Neural progenitor cell (in vitro differentiated cells): Measurements from ENCODE around the gene PRRC1. TPM values are rescaled to one million over a fixed set of nuclear protein-coding genes. Genes with fewer than 3 reads are reported as not detected.

Experiments
- DNase-seq: peaks from one replicate; pipeline ENCODE4 v3.0.0-alpha.2; 2016; ENCODE audit warnings: low spot score
- H2AFZ ChIP-seq: fragments of 200-600 bp; sonication (generic); replicated peaks from 2 replicates; pipeline ENCODE4 v1.6.1; 2016; ENCODE audit warnings: antibody characterized with exemption
- H3F3A ChIP-seq: fragments of 200-600 bp; sonication (generic); 2 replicates; pipeline ENCODE4 v1.6.1; 2016; ENCODE audit warnings: antibody characterized with exemption, low read depth
- H3K27ac ChIP-seq: fragments of 200-600 bp; sonication (generic); 2 replicates; pipeline ENCODE4 v1.5.1; 2016; ENCODE audit warnings: mild to moderate bottlenecking
- H3K27me3 ChIP-seq: fragments of 200-600 bp; sonication (generic); 2 replicates; pipeline ENCODE4 v1.6.1; 2016; ENCODE audit warnings: mild to moderate bottlenecking, moderate library complexity
- H3K36me3 ChIP-seq: fragments of 200-600 bp; sonication (generic); 2 replicates; pipeline ENCODE4 v1.5.1; 2016
- H3K4me1 ChIP-seq: fragments of 200-600 bp; sonication (generic); 2 replicates; pipeline ENCODE4 v1.6.1; 2016; ENCODE audit warnings: mixed run types
- H3K4me2 ChIP-seq: fragments of 200-600 bp; sonication (generic); 2 replicates; pipeline ENCODE4 v1.6.1; 2016
- H3K4me3 ChIP-seq: fragments of 200-600 bp; sonication (generic); 2 replicates; pipeline ENCODE4 v1.5.1; 2016
- H3K79me2 ChIP-seq: fragments of 200-600 bp; sonication (generic); 2 replicates; pipeline ENCODE4 v1.6.1; 2016; ENCODE audit warnings: low read depth
- H3K9ac ChIP-seq: fragments of 200-600 bp; sonication (generic); 2 replicates; pipeline ENCODE4 v1.6.1; 2016
- H3K9me3 ChIP-seq: fragments of 200-600 bp; sonication (generic); 2 replicates; pipeline ENCODE4 v1.5.1; 2016; ENCODE audit warnings: low read depth
- H4K20me1 ChIP-seq: fragments of 200-600 bp; sonication (generic); 2 replicates; pipeline ENCODE4 v1.6.1; 2016; ENCODE audit warnings: low read depth
- H3K27ac Mint-ChIP-seq: 3 replicates; pipeline ENCODE4 v1.8.0; 2021; ENCODE audit warnings: mixed read lengths
- H3K27me3 Mint-ChIP-seq: 2 replicates; pipeline ENCODE4 v1.8.0; 2022; ENCODE audit warnings: low read depth, mild to moderate bottlenecking, inconsistent platforms, moderate library complexity, mixed read lengths; ENCODE audit not compliant: insufficient read depth
- H3K36me3 Mint-ChIP-seq: 3 replicates; pipeline ENCODE4 v1.8.0; 2021; ENCODE audit warnings: mixed read lengths
- H3K4me1 Mint-ChIP-seq: 3 replicates; pipeline ENCODE4 v1.8.0; 2021; ENCODE audit warnings: mixed read lengths
- H3K4me3 Mint-ChIP-seq: 3 replicates; pipeline ENCODE4 v1.8.0; 2021; ENCODE audit warnings: mild to moderate bottlenecking, moderate library complexity, mixed read lengths
- H3K9me3 Mint-ChIP-seq: 3 replicates; pipeline ENCODE4 v1.8.0; 2020; ENCODE audit warnings: mixed read lengths
- EZH2 ChIP-seq: fragments of 200-600 bp; sonication (generic); IDR thresholded peaks from 2 replicates; pipeline ENCODE4 v1.6.1; 2017; ENCODE audit warnings: antibody characterized with exemption, mild to moderate bottlenecking, moderate library complexity
- EZH2phosphoT487 ChIP-seq: fragments of 200-600 bp; sonication (generic); IDR thresholded peaks from 2 replicates; pipeline ENCODE4 v1.6.1; 2017; ENCODE audit warnings: antibody characterized with exemption
- total RNA-seq: library from RNA; depleted of rRNA; stranded (reverse); fragments of >200 nt; gene quantifications from 2 replicates; pipeline ENCODE4 v1.2.3, GENCODE V29; 2015; ENCODE audit warnings: low replicate concordance
- TF ChIP-seq, protein P1 (sequence below): fragments of 200-600 bp; sonication (generic); IDR thresholded peaks from 2 replicates; pipeline ENCODE4 v1.5.1; 2017; ENCODE audit warnings: antibody characterized with exemption, mild to moderate bottlenecking

Gene PRRC1
- total RNA-seq, 1 donor from 2014 or later: 58.9 TPM

DNA sequence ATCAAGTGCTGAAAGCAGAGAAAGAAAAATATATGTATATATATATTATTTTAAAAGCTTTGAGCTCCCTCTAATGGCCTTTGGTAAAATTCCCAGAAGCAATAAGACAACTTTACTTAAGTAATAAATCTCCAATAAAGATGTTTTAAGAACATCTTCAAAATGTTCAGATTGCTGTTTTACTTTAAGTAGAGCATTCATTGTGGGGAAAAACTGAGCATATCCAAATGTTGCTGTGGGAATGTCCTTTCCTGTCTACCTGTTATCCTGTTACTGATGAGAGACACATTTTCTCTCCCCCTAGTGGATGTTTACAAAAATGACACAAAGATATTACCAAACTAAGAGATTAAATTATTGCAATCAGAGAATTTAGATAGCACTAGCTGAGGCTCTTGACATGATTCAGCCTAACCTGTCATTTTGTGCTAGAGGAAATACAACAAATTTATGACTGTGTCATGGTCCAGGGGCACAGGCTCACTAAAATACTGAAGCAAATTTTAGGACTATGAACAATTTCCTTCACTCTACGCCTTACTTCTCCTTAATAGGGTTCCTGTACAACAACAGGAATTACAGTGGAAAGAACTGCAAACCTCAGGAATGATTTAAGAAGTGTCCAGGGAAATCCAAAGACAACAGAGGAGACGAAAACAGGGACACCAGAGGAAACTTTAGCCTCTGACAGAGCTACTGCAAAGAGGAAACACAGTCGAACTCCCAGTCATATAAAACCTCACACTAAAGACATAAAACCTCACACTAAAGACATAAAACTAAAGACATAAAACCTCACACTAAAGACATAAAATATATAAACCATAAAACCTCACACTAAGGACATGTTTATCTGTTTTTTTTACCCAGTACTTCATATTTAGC, 24.3 kb upstream of the PRRC1 start:
- Histone ChIP-seq H3F3A (no peaks in the 10 kb centered on the region), H3K9ac (no peak overlapping the region), H3K4me3 (no peak overlapping the region), H3K79me2 (no peaks in the 10 kb centered on the region), H2AFZ (no peak overlapping the region), H3K9me3 (peaks cover 7% of the 10 kb centered on the region), H3K4me1 (no peaks in the 10 kb centered on the region), H3K27me3 (no peaks in the 10 kb centered on the region), H3K4me2 (no peak overlapping the region), H3K27ac (no peak overlapping the region), H4K20me1 (no peaks in the 10 kb centered on the region), H3K36me3 (no peaks in the 10 kb centered on the region)
- no peak overlapping the region for H3K4me3 Mint-ChIP-seq
- H3K27me3 Mint-ChIP-seq: peaks cover 2% of the 10 kb centered on the region
- DNase-seq: peak; percentile 38
- peaks cover 9% of the 10 kb centered on the region for H3K4me1 Mint-ChIP-seq
- H3K36me3 Mint-ChIP-seq: peaks cover 2% of the 10 kb centered on the region
- TF ChIP-seq, protein P1, sequence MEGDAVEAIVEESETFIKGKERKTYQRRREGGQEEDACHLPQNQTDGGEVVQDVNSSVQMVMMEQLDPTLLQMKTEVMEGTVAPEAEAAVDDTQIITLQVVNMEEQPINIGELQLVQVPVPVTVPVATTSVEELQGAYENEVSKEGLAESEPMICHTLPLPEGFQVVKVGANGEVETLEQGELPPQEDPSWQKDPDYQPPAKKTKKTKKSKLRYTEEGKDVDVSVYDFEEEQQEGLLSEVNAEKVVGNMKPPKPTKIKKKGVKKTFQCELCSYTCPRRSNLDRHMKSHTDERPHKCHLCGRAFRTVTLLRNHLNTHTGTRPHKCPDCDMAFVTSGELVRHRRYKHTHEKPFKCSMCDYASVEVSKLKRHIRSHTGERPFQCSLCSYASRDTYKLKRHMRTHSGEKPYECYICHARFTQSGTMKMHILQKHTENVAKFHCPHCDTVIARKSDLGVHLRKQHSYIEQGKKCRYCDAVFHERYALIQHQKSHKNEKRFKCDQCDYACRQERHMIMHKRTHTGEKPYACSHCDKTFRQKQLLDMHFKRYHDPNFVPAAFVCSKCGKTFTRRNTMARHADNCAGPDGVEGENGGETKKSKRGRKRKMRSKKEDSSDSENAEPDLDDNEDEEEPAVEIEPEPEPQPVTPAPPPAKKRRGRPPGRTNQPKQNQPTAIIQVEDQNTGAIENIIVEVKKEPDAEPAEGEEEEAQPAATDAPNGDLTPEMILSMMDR: peak; percentile 90
- TF ChIP-seq EZH2: no peak
- no peak for TF ChIP-seq EZH2phosphoT487
- no peak overlapping the region for H3K27ac Mint-ChIP-seq
- H3K9me3 Mint-ChIP-seq: peaks cover 11% of the 10 kb centered on the region

DNA sequence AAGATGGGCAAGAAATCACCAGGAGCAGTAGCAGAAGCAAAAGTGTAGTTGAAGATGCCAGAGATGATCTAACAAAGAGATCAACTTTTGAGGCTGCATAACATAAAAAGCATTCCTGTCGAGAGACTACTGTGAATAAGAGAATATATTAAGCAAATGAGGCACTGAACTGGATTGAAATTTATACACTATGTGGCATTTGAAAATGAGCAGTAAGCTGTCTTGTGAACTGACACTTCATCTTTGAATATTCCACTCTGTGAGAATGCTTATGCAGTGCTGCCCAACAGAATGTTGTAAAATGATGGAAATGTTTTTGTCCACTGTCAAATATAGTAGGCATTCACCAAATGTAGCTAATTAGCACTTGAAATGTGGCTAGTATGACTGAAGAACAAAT, 18.9 kb upstream of the PRRC1 start:
- H3K9me3 ChIP-seq: no peaks in the 10 kb centered on the region
- H4K20me1 ChIP-seq: no peaks in the 10 kb centered on the region
- Mint-ChIP-seq H3K4me1 (peaks cover 3% of the 10 kb centered on the region), H3K4me3 (no peak overlapping the region), H3K36me3 (no peaks in the 10 kb centered on the region), H3K9me3 (no peaks in the 10 kb centered on the region), H3K27me3 (peaks cover 3% of the 10 kb centered on the region), H3K27ac (no peak overlapping the region)
- peak overlapping the region; percentile 36 for H2AFZ ChIP-seq
- H3K9ac ChIP-seq: no peak overlapping the region
- H3K4me1 ChIP-seq: no peaks in the 10 kb centered on the region
- no peak overlapping the region for H3K27ac ChIP-seq
- no peaks in the 10 kb centered on the region for H3F3A ChIP-seq
- H3K4me2 ChIP-seq: no peak overlapping the region
- no peaks in the 10 kb centered on the region for H3K79me2 ChIP-seq
- H3K27me3 ChIP-seq: no peaks in the 10 kb centered on the region
- H3K4me3 ChIP-seq: no peak overlapping the region
- H3K36me3 ChIP-seq: no peaks in the 10 kb centered on the region
- DNase-seq: no peak
- no peak for TF ChIP-seq EZH2phosphoT487
- TF ChIP-seq, protein P1: no peak
- no peak for TF ChIP-seq EZH2

DNA sequence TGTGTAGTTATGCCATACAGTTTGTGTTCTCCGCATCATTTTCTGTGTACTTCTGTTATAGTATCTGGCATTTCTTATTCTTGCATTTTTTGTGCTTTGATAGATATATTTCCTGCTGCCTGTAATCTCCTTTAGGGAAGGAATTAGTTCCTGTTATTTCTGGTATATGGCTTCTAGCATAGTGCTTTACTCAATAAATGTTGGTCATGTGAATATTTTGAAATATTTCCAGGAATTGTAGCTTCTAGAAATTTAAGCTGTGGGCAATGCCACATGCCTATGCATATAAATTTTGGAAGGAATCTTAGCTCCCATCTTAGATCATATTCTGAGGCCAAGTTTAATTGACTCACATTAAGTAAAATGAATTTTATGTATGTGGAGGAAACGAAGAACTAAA, 11.5 kb upstream of the PRRC1 start:
- Histone ChIP-seq H3K79me2 (no peaks in the 10 kb centered on the region), H3K4me1 (peaks cover 5% of the 10 kb centered on the region), H3K9me3 (no peaks in the 10 kb centered on the region), H3K4me3 (no peak overlapping the region), H2AFZ (no peak overlapping the region), H3F3A (no peaks in the 10 kb centered on the region), H3K27ac (no peak overlapping the region), H3K27me3 (no peaks in the 10 kb centered on the region), H3K4me2 (no peak overlapping the region), H3K36me3 (no peaks in the 10 kb centered on the region), H3K9ac (no peak overlapping the region), H4K20me1 (no peaks in the 10 kb centered on the region)
- no peak for TF ChIP-seq EZH2phosphoT487
- TF ChIP-seq, protein P1: no peak
- TF ChIP-seq EZH2: no peak
- Mint-ChIP-seq H3K27ac (no peak overlapping the region), H3K36me3 (no peaks in the 10 kb centered on the region), H3K9me3 (no peaks in the 10 kb centered on the region), H3K4me1 (no peaks in the 10 kb centered on the region), H3K4me3 (no peak overlapping the region), H3K27me3 (peaks cover 3% of the 10 kb centered on the region)
- DNase-seq: no peak
